Spinal cord (tissue), 10 donors: ENCODE measurements around the gene PLSCR4. TPM values are rescaled to one million over a fixed set of nuclear protein-coding genes. Genes with fewer than 3 reads are reported as not detected.

Experiments
- DNase-seq, 6 donors: peaks; one replicate each; pipeline versions ENCODE4 v3.0.0 to v3.0.0-alpha.2; 2013 to 2015; ENCODE audit warnings: low spot score in 6 of 6, low read depth in 4 of 6
- H3K27ac ChIP-seq: one replicate; pipeline ENCODE4 v1.5.1; 2013; ENCODE audit warnings: low read depth, low read length, control low read depth
- H3K27me3 ChIP-seq: one replicate; pipeline ENCODE4 v1.6.1; 2013; ENCODE audit warnings: low read length; ENCODE audit not compliant: control insufficient read depth, insufficient read depth
- H3K36me3 ChIP-seq: one replicate; pipeline ENCODE4 v1.6.1; 2013; ENCODE audit warnings: low read length; ENCODE audit not compliant: control insufficient read depth, insufficient read depth
- H3K4me1 ChIP-seq: one replicate; pipeline ENCODE4 v1.6.1; 2013; ENCODE audit warnings: low read length; ENCODE audit not compliant: control insufficient read depth, insufficient read depth
- H3K4me3 ChIP-seq: one replicate; pipeline ENCODE4 v1.5.1; 2013; ENCODE audit warnings: low read depth, low read length, control low read depth
- H3K9me3 ChIP-seq: one replicate; pipeline ENCODE4 v1.6.1; 2013; ENCODE audit warnings: low read length; ENCODE audit not compliant: control insufficient read depth, insufficient read depth
- WGBS: methylation state at CpG from one replicate; pipeline ENCODE4 v1.1.5; 2013; ENCODE audit warnings: missing lambda C conversion rate; ENCODE audit not compliant: insufficient coverage; 5-methylcytosine and 5-hydroxymethylcytosine counted together
- polyA plus RNA-seq, 2 donors: library from polyadenylated mRNA; unstranded; fragments of 120-200 nt; gene quantifications; one replicate each; pipeline ENCODE4 v1.2.1, GENCODE V29; 2013; ENCODE audit not compliant: insufficient read length in 2 of 2
- total RNA-seq, 2 donors: library from RNA; depleted of rRNA in 1 of 2; stranded (reverse); fragments of 120-200 nt in 1 of 2; fragments of >200 nt in 1 of 2; gene quantifications; one replicate each; pipeline versions ENCODE4 v1.2.3 to v1.2.4, GENCODE V29; 2013 to 2014
- donor health status: healthy.

The PLSCR4 gene
- total and polyA plus RNA-seq, 4 donors, result 23.3 to 61.3 (median 40.4) TPM

GRCh38 chr3:146159037-146159436 lies 91.9 kb downstream of the PLSCR4 start:
- DNase-seq, result no peak
- Histone ChIP-seq H3K27me3 (no peaks in the 10 kb centered on the region), H3K4me1 (peaks cover 8% of the 10 kb centered on the region), H3K4me3 (peak overlapping the region; percentile 94), H3K27ac (peak overlapping the region; percentile 96), H3K9me3 (no peaks in the 10 kb centered on the region), H3K36me3 (no peaks in the 10 kb centered on the region)
- 89% methylated on average over 3 of the region's 4 CpGs for WGBS

- H3K27me3 ChIP-seq, result no peaks in the 10 kb centered on the region
- no CpG with 5 or more reads among the region's 2 CpGs for WGBS
- no peak for DNase-seq
- H3K4me3 ChIP-seq, result no peak overlapping the region
- H3K36me3 ChIP-seq, result no peaks in the 10 kb centered on the region
- H3K4me1 ChIP-seq, result peaks cover 8% of the 10 kb centered on the region
- no peaks in the 10 kb centered on the region for H3K9me3 ChIP-seq
- H3K27ac ChIP-seq, result peak overlapping the region; percentile 15
Observed at GRCh38 chr3:146157325-146158060, 93.4 kb downstream of the PLSCR4 start.

GRCh38 chr3:146156666-146157314 lies 94.1 kb downstream of the PLSCR4 start:
- peak overlapping the region; percentile 26 for H3K27ac ChIP-seq

GRCh38 chr3:146156095-146156494 lies 94.8 kb downstream of the PLSCR4 start:
- Histone ChIP-seq H3K9me3 (no peaks in the 10 kb centered on the region), H3K36me3 (peaks cover 3% of the 10 kb centered on the region), H3K27ac (peak overlapping the region; percentile 26), H3K4me3 (no peak overlapping the region), H3K27me3 (no peaks in the 10 kb centered on the region), H3K4me1 (peaks cover 7% of the 10 kb centered on the region)
- no peak for DNase-seq
- 58% methylated on average over 3 of the region's 4 CpGs for WGBS

More at GRCh38 chr3:146156666-146157314, 94.1 kb downstream of the PLSCR4 start:
- WGBS, result 50% methylated on average over 2 of the region's 3 CpGs
- DNase-seq, result no peak
- Histone ChIP-seq H3K27me3 (no peaks in the 10 kb centered on the region), H3K4me1 (peaks cover 7% of the 10 kb centered on the region), H3K4me3 (no peak overlapping the region), H3K9me3 (no peaks in the 10 kb centered on the region), H3K36me3 (no peaks in the 10 kb centered on the region)

- Histone ChIP-seq H3K9me3 (no peaks in the 10 kb centered on the region), H3K27ac (no peak overlapping the region), H3K27me3 (no peaks in the 10 kb centered on the region), H3K4me1 (peaks cover 4% of the 10 kb centered on the region), H3K4me3 (no peak overlapping the region), H3K36me3 (peaks cover 3% of the 10 kb centered on the region)
- WGBS, result no CpG with 5 or more reads among the region's 2 CpGs
- DNase-seq, result no peak
Observed at GRCh38 chr3:146154995-146155394, 95.9 kb downstream of the PLSCR4 start.

GRCh38 chr3:146154316-146154715 lies 96.6 kb downstream of the PLSCR4 start:
- no peaks in the 10 kb centered on the region for H3K9me3 ChIP-seq
- H3K4me1 ChIP-seq, result peaks cover 4% of the 10 kb centered on the region
- H3K4me3 ChIP-seq, result no peak overlapping the region
- DNase-seq, result no peak
- no peak overlapping the region for H3K27ac ChIP-seq
- no peaks in the 10 kb centered on the region for H3K27me3 ChIP-seq
- peaks cover 3% of the 10 kb centered on the region for H3K36me3 ChIP-seq
- WGBS, result no CpG with 5 or more reads among the region's 1 CpG

GRCh38 chr3:146153429-146153828 lies 97.5 kb downstream of the PLSCR4 start:
- Histone ChIP-seq H3K4me1 (peaks cover 4% of the 10 kb centered on the region), H3K27ac (no peak overlapping the region), H3K9me3 (no peaks in the 10 kb centered on the region), H3K4me3 (no peak overlapping the region), H3K36me3 (peaks cover 3% of the 10 kb centered on the region), H3K27me3 (no peaks in the 10 kb centered on the region)
- WGBS, result 100% methylated on average over 1 of the region's 4 CpGs
- no peak for DNase-seq

GRCh38 chr3:146152834-146153233 lies 98.1 kb downstream of the PLSCR4 start:
- peaks cover 3% of the 10 kb centered on the region for H3K36me3 ChIP-seq
- WGBS, result 27% methylated on average over 4 of the region's 6 CpGs
- no peak overlapping the region for H3K4me3 ChIP-seq
- peaks cover 4% of the 10 kb centered on the region for H3K4me1 ChIP-seq
- no peak overlapping the region for H3K27ac ChIP-seq
- no peaks in the 10 kb centered on the region for H3K9me3 ChIP-seq
- no peak for DNase-seq
- no peaks in the 10 kb centered on the region for H3K27me3 ChIP-seq

GRCh38 chr3:146148468-146148931 lies 102.4 kb downstream of the PLSCR4 start:
- no CpG with 5 or more reads among the region's 1 CpG for WGBS
- no peak overlapping the region for H3K27ac ChIP-seq
- H3K4me1 ChIP-seq, result peaks cover 4% of the 10 kb centered on the region
- no peak for DNase-seq
- no peak overlapping the region for H3K4me3 ChIP-seq
- no peaks in the 10 kb centered on the region for H3K27me3 ChIP-seq
- H3K36me3 ChIP-seq, result peaks cover 3% of the 10 kb centered on the region
- no peaks in the 10 kb centered on the region for H3K9me3 ChIP-seq

- Histone ChIP-seq H3K27ac (no peak overlapping the region), H3K4me3 (no peak overlapping the region), H3K27me3 (no peaks in the 10 kb centered on the region), H3K36me3 (no peaks in the 10 kb centered on the region), H3K9me3 (no peaks in the 10 kb centered on the region), H3K4me1 (no peaks in the 10 kb centered on the region)
- DNase-seq, result no peak
- no CpG with 5 or more reads among the region's 1 CpG for WGBS
Observed at GRCh38 chr3:146145642-146146041, 105.3 kb downstream of the PLSCR4 start.
